Measurements from ENCODE around the gene POU2AF1. TPM values are rescaled to one million over a fixed set of nuclear protein-coding genes. Genes with fewer than 3 reads are reported as not detected.
"Not testable (repeated sequence)": the region's sequence is repeated elsewhere in the genome, so short reads cannot be mapped to it uniquely, and the experiment has no call there.

Gene POU2AF1
- total and polyA plus RNA-seq, 8 donors, result 0.38 to 4.5 (median 0.98) TPM

DNA sequence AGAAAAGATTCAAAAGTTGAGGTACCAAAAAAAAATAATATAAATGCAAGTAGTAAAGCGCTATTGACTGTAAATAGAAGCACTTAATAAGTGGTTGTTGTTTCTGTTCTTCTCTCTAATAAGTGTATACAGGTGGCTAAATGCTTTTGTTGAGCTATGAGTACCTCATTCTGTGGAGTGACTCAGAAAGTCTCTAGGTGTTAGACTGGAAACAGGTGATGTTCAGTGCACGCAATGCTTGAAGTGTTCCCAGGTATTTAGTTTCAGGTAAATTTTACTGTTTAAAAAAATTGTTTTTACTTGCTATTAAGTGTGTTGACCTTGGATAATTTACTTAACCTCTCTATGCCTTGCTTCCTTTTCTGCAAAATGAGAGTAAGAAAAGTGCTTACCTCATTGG is 56.5 kb downstream of the POU2AF1 start:
- no peaks in the 10 kb centered on the region for H3K9me3 ChIP-seq
- peaks cover 0 to 5% of the 10 kb centered on the region in 2 donors for H3K4me1 ChIP-seq
- DNase-seq (no peak), ATAC-seq (peak; percentile 78)
- H3K36me3 ChIP-seq, result no peaks in the 10 kb centered on the region
- intact Hi-C loops (cut with DNase I), result no loop called here
- no peak overlapping the region for H3K4me3 ChIP-seq
- TF ChIP-seq, protein P1, sequence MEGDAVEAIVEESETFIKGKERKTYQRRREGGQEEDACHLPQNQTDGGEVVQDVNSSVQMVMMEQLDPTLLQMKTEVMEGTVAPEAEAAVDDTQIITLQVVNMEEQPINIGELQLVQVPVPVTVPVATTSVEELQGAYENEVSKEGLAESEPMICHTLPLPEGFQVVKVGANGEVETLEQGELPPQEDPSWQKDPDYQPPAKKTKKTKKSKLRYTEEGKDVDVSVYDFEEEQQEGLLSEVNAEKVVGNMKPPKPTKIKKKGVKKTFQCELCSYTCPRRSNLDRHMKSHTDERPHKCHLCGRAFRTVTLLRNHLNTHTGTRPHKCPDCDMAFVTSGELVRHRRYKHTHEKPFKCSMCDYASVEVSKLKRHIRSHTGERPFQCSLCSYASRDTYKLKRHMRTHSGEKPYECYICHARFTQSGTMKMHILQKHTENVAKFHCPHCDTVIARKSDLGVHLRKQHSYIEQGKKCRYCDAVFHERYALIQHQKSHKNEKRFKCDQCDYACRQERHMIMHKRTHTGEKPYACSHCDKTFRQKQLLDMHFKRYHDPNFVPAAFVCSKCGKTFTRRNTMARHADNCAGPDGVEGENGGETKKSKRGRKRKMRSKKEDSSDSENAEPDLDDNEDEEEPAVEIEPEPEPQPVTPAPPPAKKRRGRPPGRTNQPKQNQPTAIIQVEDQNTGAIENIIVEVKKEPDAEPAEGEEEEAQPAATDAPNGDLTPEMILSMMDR (IDR thresholded peaks at IDR 0.05), result no peak
- no peaks in the 10 kb centered on the region for H3K27me3 ChIP-seq
- no peak overlapping the region for H3K27ac ChIP-seq

DNA sequence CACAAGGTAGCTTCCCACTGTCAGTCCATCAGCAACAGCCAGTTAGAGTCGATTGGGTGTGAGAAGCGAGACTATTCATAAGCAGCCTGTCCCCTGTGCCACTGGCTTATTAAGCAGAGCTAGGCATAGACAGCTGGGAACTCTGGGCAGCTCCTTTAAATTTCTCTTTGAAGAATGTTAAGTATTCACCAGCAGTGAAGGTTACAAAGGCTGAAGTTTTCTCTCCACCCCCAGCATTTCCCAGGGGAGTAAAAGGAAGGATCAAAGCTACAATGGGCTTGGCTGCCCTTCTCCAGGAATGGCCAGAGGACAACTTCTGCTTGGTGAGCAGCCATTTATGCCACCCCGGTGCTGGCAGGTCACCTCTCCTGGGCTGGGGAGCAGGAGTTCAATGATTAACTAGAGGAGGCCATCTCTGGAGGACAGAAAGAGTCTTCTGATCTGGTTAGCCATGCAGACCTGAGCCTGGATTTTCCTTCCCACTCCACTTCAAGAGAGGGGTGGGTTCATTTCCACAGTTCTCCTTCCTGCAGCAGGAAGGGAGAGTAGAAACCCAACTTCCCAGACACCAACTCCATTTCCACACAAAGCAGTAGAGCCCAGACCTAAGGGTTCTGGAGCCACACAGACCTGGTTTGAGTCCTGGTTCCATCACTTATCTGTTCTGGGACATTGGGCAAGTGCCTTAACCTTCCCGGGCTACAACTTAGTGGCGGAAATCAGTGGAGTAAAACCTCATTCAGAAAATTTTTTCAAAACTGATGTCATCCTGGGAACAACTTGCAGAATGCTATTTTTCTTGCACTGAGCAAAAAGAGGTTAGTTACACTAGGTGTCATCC is 58.1 kb downstream of the POU2AF1 start:
- H3K27me3 ChIP-seq, result no peaks in the 10 kb centered on the region
- no peak overlapping the region for H3K27ac ChIP-seq
- intact Hi-C loops (cut with DNase I), result no loop called here
- H3K4me3 ChIP-seq, result no peak overlapping the region
- no peaks in the 10 kb centered on the region for H3K36me3 ChIP-seq
- no peaks in the 10 kb centered on the region for H3K9me3 ChIP-seq
- TF ChIP-seq, protein P1 (IDR thresholded peaks at IDR 0.05), result no peak
- ATAC-seq, result peak; percentile 51
- H3K4me1 ChIP-seq, result peaks cover 0 to 5% of the 10 kb centered on the region in 2 donors
- no peak for DNase-seq

DNA sequence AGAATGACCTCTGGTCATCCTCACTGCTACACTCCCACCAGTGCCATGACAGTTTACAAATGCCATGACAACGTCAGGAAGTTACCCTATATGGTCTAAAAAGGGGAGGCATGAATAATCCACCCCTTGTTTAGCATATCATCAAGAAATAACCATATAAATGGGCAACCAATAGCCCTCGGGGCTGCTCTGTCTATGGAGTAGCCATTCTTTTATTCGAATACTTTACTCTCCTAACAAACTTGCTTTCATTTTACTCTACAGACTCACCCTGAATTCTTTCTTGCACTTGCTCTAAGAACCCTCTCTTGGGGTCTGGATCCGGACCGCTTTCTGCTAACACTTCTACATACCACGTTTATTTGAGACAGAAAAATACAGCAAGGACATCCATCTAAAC is 58.9 kb downstream of the POU2AF1 start:
- H3K4me3 ChIP-seq; DNase-seq; intact Hi-C loops (cut with DNase I); H3K36me3 ChIP-seq; ATAC-seq; H3K27me3 ChIP-seq; H3K27ac ChIP-seq; H3K9me3 ChIP-seq; H3K4me1 ChIP-seq: not testable (repeated sequence)

DNA sequence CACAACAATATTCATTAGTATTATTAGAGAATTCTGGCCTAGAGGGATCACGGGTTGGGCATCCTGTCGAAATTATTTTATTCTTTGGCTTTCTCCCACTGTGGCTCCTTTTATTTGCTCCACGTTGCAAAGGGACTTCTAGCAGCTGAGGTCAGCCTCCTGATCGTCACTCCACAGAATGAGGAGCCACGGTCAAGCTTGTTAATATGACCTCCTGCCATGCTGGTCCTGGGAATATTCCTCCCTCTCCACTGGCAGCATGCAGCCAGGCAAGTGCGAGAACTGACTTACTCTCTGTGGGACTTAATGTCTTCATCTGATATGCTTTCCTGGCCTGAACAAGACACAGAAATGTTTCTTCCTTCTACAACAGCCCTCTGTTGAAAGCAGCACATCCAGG is 59.8 kb downstream of the POU2AF1 start:
- H3K4me1 ChIP-seq, result peaks cover 0 to 5% of the 10 kb centered on the region in 2 donors
- no peaks in the 10 kb centered on the region for H3K27me3 ChIP-seq
- no peaks in the 10 kb centered on the region for H3K36me3 ChIP-seq
- H3K9me3 ChIP-seq, result no peaks in the 10 kb centered on the region
- no peak overlapping the region for H3K27ac ChIP-seq
- intact Hi-C loops (cut with DNase I), result no loop called here
- TF ChIP-seq, protein P1 (IDR thresholded peaks at IDR 0.05), result no peak
- H3K4me3 ChIP-seq, result no peak overlapping the region
- DNase-seq, result no peak
- no peak for ATAC-seq

DNA sequence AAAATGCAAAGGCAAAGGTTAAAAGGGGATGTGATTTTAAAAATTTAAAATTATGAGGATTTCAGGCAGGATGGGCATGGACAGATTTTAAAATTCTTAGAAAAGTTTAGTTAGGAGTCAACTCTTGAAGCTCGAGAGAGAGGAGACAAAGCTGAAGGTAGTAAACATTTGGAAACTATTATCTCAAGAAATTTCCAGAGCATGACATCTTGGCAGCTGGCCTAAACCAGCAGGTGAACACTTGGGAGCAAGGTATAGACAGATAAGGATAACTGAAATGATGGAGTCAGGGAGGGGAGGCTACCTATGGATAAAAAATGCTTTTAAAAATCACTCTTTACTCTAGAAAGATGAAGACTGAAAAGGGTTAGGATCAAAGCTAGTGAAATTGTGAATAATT is 67.0 kb downstream of the POU2AF1 start:
- no peak for DNase-seq
- H3K36me3 ChIP-seq, result no peaks in the 10 kb centered on the region
- ATAC-seq, result no peak
- H3K27ac ChIP-seq, result no peak overlapping the region
- TF ChIP-seq, protein P1 (IDR thresholded peaks at IDR 0.05), result no peak
- no peaks in the 10 kb centered on the region for H3K9me3 ChIP-seq
- peaks cover 0 to 7% of the 10 kb centered on the region in 2 donors for H3K27me3 ChIP-seq
- no peak overlapping the region for H3K4me3 ChIP-seq
- intact Hi-C loops (cut with DNase I), result no loop called here
- no peaks in the 10 kb centered on the region for H3K4me1 ChIP-seq

Data from left lung (tissue), 10 donors.